NCI-H2029 treated with DMSO at 0.1 percent for 48 hours (cell line): Measurements from ENCODE around the gene INPP4B.
A peak's percentile ranks its signal among the peaks of the same experiment; 100 is the strongest.

Experiments used
- DNase-seq: peaks from one replicate; lab custom pipeline; 2025; lab: John Stamatoyannopoulos, UW

INPP4B gene

DNA sequence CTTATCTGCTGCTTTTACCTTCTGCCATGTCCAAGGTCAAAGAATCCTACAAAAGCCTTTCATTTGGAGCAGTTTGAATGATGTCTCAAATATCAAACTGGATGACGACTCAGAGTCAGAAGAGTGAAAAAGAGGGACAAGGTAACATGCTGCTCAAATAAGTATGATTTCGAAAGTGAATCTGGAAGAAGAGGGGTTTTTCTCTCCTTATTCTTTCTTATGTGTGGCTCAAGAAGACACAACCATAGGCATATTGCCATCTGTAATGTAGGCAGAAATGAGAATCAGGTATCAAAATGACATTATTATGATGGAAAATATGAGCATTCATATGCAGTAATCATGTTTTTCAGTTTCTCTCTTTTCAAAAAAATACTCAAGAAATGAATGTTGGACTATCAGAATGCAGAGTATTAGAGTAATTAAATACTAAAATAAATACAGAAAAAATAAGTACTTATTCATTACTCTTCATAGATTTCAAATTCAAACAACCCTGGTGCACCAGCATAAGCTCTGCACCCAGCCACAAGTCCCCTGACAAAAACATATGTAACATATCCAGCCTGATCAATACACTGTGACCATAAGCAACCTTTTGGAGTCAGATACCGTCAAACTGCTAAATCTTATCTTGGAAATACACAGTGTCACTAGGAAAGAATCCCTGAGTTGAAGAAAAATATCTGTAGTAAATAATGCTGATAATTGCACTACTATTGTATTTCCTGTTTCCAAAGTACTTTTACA is 468.6 kb downstream of the INPP4B start:
- DNase-seq = no peak

DNA sequence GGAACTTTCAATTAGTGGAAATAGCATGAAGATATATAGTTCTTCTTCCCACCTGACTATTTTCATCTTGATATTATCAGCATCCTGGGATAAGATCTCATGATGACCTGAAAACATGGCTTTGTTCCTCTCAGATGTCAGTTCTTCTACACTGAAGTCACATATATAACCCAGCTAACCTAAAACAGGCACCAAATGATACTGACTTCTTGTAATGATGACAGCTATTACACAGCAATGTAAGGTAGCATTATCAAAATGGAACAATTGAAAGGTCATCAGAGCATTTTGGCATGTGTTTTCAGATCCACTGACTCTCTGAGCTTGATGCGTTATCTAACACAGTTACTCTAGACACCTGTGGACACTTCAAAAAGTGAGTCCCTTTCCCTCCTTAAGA is 469.9 kb downstream of the INPP4B start:
- no peak for DNase-seq

DNA sequence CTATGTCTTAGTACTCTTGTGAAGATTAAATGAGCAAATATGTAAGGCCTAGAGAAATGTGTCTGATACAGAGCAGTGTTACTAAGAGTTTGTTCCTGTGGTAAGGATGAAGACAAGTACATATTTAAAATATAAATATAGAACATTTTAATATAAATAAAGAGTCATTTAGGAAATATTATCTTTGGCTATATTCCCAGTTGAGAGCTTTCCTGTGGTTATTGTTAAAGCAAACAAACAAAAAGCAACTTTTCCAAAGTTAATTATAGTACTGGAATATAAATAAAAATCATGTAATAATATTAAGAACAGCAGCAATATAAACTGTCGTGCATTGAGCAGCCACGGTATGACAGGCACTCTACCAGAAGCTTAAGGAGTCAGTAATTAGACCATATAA is 472.5 kb downstream of the INPP4B start:
- no peak for DNase-seq

DNA sequence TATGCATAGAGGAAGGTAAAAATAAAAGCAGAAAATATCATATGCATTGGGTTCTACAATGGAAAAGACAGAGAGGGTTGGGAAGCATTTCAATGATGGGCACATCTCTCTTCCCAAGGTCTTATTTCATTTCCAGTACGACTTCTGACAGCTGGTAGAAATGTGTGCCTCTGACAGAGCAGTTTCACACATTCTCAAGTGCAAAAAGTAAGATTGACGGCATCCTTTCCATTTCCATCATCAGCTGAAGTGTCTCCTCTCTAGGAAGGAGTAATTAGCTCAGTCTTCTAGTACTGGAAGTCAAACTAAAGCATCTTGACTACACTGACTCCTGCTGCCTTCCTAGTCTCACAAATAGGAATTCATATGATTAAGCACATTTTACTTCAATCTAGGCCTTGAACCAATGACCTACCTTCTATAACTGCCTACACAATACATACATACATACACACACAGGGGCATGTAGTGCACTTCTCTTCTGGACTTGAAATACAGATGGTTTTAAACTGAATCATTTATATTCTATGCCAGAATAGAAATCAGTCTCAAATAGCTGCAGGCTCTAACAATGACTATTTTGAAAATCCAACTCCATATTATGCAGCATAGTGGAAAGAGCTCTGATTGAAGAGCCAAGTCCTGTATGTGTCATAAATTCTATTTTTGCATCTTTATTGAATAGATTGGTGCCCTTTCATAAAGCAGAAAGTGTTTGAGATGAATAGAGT is 473.4 kb downstream of the INPP4B start:
- DNase-seq = no peak

DNA sequence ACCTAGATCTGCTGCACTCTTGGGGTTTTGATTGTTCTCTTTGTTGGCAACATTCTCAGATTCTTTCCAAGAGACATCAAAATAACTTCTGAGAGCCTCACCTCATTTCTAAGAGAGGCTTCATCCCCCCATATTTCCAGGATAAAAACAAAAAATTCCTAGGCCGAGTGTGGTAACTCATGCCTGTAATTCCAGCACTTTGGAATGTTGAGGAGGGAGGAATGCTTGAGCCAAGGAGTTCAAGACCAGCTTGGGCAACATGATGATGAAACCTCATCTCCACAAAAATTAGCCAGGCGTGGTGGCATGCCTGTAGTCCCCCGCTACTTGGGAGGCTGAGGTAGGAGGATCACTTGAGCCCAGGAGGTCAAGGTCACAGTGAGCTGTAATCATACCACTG is 477.0 kb downstream of the INPP4B start:
- DNase-seq = no peak

DNA sequence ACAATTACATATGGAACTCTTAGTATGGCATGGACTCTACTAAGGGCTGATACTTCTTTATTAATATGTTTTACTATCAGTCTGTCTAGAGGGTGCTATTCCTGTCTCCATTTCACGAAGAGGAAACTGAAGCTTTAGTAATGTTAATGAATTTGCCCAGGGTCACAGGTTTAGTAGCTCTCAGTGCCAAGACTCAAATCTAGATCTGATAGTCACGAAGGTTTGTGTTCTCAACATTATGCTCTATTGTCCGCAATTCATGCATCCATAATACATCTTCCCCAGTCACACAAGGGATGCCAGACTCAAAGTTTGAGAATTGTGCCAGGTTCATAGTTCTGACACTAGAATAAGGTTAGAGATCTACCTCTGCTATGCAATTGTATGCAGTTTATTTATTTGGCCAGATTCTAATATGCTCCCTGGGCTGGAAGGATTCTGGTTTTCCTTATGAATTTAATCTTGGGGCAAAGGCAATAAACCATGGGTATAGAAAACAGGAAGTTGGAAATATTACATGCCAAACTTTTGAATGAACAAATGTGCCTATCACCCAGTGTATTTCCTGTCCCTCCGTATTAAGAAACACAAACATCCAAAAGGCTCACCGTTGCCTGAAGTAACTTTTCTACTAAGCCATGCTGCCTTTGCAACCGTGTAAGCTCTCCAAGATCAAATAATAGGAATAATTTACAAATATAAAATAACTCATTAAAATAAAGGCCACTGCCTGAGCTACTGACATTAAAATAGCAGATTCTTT is 478.5 kb downstream of the INPP4B start:
- DNase-seq = no peak

DNA sequence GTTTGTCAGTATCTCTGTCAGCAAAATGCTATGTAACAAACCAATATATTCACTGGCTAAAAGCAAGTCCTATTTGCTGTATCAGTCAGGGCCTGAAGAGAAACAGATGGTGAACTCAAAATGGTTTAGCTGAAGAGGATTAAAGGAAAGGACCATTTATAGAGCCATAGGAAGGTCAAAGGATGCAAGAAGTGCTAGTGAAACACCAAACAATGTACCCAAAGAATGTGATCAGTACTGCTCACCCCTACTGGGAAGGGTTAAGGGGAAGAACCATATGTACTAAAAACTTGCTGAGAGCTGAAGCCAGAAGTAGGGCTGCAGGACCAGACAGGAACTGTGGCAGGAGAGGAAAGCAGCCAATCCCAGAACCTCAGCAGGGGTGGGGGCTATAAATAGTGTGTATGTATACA is 479.3 kb downstream of the INPP4B start:
- no peak for DNase-seq

DNA sequence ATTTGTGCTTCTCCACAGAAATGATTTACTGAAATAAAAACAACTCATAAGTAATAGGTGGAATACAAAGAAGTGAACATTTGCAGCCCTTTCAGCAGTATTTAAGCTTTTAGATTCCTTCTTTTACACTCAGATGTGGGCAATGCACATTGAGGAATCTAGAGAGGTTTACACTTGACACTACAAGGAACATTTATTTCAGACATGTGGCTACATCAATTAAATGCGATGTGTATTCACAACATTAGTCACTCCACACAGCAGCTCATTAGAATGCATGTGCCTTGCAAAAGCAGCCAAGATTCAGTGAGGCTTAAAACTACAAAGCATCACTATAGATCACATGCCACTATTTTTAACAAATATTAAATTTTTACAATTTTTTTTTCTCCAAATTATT is 480.7 kb downstream of the INPP4B start:
- no peak for DNase-seq

DNA sequence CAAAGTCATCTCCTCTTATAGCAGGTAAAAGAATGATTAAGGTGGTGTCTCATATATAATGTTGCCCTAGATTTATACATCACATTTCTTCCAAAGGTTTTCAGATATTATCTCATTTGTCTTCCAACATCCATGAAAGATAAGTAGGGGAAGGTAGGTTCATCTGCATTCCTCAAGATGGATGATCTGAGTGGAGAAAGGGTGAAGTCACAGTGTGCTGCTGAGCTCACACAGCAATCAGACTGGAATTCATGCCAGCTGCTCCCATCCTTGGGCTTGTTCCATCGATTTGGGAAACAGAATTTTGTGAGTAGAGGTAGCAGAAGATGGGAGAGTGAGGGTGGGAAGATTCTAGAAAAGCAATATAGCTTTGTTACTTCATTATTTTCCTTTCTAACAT is 482.4 kb downstream of the INPP4B start:
- DNase-seq = no peak

DNA sequence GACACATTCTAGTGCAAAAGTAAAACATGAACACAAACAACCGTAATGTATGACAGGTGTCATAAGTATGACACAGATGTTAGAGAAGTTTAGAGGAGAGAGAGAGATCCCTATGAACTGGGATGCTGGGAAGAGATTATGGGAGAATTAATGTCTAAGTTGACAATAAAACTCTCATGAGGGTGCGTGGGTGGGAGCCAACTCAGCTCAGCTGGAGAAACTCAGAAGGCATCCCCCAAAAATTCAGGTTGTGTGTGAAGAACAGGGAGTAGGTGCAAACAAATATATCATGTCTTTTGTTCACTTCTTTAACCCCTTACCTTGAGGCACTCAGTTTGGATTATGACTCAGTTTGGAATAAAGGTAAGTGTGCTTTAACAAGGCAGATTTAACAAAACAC is 484.1 kb downstream of the INPP4B start:
- DNase-seq = no peak

DNA sequence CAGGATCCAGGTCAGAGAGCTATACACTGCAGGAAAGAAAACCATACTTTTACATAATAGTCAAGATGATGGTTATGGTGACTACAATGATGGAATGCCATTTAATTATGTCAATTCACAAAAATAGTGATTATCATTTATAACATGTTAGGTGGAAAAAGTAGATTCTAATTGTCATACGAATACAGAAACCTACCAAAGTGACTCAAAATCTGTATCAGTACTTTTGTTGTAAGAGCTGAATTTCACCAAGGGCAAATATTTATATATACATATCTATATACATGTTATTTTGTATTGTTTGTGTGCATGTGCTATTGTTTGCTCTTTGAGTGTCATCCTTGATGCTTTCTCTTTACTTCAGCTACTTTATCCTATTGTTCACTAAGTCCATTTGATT is 485.4 kb downstream of the INPP4B start:
- DNase-seq = no peak

DNA sequence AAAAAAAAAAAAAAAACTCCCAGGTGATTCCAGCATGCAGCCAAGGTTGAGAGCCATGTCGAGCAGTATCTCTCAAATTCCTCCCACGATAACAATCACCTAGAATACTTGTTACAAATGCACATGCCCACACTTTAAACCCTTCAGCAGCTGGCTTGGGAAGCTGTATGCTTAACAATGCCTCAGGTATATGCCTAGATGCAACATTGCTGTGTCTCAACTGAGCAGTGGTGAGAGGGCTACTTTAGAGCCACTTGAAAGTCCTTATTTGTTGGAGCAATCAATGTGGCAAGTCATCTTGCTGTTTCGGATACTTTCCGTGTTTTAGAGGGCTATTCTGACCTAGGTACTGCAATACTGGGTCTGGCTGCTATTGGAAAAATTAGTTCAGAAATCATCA is 487.4 kb downstream of the INPP4B start:
- peak; percentile 73 for DNase-seq

DNA sequence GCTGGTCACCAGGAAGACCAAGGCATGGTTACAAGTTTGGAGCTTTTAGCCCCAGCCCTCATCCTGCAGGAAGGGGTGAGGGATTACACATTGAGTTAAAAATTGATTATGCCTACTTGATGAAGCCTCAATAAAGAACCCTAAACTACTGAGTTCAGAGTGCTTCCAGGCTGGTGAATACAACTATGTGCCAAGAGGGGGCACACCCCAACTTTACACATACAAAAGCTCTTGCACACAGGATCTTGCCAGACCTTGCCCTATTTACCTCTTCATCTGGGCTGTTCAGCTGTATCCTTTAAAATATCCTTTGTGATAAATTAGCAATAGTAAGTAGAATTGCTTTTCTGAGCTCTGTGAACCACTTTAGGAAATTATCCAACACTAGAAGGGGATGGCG is 489.3 kb downstream of the INPP4B start:
- DNase-seq = no peak

DNA sequence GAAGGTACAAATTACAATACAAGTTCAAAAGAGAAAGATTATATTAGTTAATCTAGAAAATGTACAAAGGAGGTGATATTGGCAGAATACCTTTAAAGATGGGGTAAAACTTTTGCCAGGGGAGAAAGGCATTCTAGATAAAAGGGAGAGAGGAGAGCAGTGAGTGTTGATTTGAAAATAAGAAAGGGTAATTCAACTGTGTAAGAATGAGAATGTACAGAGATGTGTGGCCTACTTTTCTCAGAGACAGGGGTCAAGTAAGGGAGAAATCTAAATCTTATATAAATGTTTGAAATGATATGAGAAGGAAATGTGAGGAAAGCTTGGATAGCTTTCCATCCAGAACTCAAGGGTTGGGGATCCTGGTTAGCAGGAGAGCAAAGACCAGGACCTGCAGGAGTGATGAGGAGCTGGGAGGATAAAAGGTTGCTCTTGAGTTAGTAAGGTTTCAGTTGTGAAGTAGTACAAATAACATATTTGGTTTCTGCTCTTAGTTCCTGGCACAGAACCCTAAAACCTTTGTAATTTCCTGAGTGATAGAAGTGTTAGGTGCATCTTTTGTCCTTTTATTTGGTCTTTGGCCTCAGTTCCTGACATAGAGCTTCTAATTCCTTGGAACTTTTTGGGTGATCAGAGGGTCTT is 489.9 kb downstream of the INPP4B start:
- no peak for DNase-seq

DNA sequence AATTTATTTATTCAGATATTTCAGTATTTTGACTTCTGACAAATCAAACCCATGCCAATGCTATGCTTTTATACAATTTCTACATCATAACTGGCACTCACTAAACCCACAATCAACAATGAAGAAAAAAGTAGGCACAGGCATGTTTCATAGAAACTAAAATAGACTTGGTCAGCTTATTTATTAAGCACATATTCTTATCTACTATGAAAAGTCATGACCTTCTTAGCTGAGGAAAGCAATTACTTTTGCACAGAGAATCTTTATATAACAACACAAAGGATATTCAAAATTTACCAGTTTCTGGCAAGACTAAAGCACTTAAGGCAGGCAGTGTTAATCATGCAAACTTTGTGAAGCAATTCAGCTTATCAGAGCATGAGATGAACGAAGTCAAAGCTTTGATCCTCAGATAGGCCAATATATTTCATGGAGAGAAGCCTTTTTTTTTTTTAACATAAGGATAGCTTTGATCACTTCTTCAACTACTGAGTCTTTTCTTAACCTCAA is 490.6 kb downstream of the INPP4B start:
- DNase-seq = no peak

DNA sequence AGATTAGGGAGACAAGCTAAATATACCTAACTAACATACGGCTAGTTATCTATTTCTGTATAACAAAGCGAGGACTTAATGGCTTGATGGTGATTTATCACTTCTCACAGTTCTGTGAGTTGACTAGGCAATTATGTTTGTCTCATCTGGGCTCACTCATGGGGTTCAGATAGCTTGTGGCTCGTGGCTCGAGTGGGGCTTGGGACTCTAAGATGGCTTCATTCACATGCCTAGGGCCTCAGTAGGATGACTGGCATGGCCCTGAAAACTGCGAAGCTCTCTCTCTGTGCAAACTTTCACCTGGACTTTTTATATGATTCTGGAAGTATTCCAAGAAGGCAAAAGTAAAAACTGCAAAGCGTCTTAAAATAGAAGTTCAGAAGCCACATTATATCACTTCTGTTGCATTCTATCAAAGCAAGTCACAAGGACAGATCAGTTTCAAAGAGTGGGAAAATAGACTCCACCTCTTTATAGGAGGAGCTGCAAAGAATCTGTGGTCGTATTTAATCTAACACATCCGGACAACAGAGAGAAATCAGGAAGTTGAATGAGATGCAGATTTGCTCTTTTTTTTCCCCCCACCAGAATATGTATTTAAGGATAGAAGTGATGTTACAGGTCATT is 491.2 kb downstream of the INPP4B start:
- no peak for DNase-seq

DNA sequence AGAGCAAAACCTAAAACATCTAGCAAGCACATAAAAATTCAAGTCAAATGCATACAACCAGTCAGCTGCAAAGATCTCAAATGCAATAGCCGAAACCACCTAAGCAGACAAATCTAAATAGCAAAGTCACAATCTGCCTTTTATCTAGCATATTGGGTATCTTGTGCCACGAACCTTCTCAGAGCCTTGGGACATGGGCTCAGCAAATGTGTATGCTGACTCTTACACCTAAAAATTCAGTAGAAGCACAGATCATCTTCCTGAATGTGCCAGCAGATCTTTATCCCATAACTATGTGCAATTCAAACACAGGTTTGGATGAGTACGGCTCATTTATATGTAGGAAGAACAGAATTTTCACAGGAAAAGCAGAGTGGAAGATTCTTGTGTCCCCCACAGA is 492.1 kb downstream of the INPP4B start:
- no peak for DNase-seq

DNA sequence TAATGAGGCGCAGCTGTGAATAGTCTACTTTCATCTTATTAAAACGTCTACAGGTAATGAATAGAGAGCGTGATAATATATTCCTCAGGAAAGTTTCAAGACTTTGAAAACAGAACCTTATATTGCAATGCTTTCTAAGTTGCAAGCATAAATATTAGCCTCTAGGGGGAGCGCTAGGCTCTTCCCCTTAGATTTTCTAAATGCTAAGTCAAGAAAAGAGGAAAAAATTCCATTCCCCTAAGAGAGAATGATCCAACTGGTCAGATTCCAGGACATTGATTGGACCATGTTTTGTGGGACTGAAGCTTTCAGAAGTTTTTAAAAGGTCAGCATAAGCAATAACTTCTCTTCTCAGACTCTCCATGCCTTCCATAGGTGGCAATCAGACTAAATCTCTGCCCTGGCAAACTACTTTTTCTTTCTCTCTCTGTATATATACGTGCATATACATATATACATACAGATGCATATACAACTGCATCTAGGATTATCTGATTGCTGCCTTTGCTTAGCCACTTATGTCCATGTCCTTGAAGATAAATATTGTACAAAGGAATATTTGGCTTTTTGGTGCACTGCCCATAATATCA is 492.9 kb downstream of the INPP4B start:
- peak; percentile 57 for DNase-seq

DNA sequence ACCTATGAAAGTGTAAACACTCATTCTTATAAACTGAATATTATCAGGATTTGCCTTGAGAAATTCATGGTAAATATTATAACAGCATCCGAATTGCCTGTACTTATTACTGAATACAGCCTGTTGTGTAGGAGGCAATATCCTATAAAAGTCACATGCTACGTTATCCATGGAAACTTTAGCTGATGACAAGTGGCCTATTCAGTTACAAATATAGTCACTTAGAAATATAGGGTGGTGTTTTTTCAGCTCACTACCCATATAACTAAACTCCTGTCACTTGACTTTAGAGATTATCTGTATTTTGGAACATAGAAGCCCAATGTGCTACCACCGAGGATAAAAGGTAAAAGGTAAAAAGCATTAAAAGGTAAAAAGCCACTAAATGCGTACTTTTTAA is 493.4 kb downstream of the INPP4B start:
- DNase-seq = no peak

DNA sequence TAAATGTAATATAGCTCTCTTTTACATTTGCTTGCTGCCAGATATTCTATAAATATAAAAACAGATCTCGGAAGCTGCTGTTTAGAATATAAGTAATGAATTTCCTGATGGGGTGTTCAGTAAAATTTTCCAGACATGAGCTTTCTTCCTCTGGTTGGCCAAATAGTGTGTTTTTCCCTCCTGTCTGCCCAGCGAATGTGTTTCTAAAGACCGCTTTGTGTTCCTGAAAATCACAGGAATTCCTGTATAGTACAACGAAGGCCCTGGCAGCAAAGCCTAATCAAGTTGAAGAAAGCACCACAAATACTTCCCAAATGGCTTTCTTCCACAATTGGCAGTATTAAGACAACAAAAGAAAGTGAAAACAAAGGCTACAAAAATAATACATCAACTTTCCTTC is 494.1 kb downstream of the INPP4B start:
- DNase-seq = no peak

DNA sequence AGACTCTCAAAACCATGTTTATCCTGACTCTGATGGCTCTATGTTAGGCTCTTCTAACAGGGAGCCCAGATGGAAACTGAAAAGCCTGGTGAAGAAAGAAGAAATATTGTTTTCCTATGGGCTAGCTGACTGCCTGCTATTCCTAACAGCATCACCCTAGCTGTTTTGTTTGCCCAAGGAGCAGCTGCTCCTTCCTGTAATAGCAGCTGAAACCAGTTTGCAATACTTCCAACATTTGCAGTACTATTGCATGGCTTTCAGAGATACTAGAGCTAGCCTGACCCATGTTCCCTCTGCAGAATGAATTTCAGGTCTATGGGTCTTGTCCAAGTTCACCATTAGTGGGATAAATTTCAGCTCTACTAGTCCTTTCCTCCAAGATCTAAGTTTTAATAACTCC is 495.2 kb downstream of the INPP4B start:
- DNase-seq = peak; percentile 47
